ENCODE results near the gene USH1C. TPM values are rescaled to one million over a fixed set of nuclear protein-coding genes. Genes with fewer than 3 reads are reported as not detected.

Gene USH1C
- total and polyA plus RNA-seq, 2 of the 4 experiments (the other 2 are of a cell fraction), result not detected

GRCh38 chr11:17570034-17570433, 25.8 kb upstream of the USH1C start:
- in situ Hi-C loops (cut with MboI; ENCODE audit: low sequenced_read_pairs) (no loop called here), dilution Hi-C loops (cut with HindIII; ENCODE audit: low sequenced_read_pairs, unreplicated experiment) (no loop called here), intact Hi-C loops (cut with micrococcal nuclease) (no loop called here)
- H3K4ac ChIP-seq (ENCODE audit: low read depth, low read length), result no peak overlapping the region
- H4K20me1 ChIP-seq (ENCODE audit: insufficient read depth, low read length), result no peaks in the 10 kb centered on the region
- H3K18ac ChIP-seq (ENCODE audit: low read depth, low read length), result no peak overlapping the region
- H3K79me1 ChIP-seq (ENCODE audit: low read depth in 1 of 2, low read length in 2 of 2), result no peaks in the 10 kb centered on the region
- H3K23ac ChIP-seq (ENCODE audit: low read depth, low read length), result no peak overlapping the region
- H2BK15ac ChIP-seq (ENCODE audit: low read depth, low read length), result no peak overlapping the region
- POLR2A ChIA-PET (ENCODE audit: unreplicated experiment), result no interaction called here
- no peak overlapping the region for H4K5ac ChIP-seq (ENCODE audit: low read depth, low read length)
- no peak overlapping the region for H3K27ac ChIP-seq (ENCODE audit: insufficient read depth, low read length)
- no peak overlapping the region for H2BK120ac ChIP-seq (ENCODE audit: low read depth, low read length)
- H2AK9ac ChIP-seq (replicated peaks; ENCODE audit: low read depth, low read length, poor library complexity), result no peak overlapping the region
- no peak overlapping the region for H4K91ac ChIP-seq (ENCODE audit: insufficient read depth, low read depth, low read length)
- no peak for DNase-seq
- no peak overlapping the region for H2BK20ac ChIP-seq (ENCODE audit: low read depth, low read length)
- H3K4me1 ChIP-seq (ENCODE audit: control insufficient read depth, insufficient read depth, low read length), result no peaks in the 10 kb centered on the region
- no peak overlapping the region for H3K14ac ChIP-seq (replicated peaks; ENCODE audit: low read depth, low read length)
- no peak overlapping the region for H2AFZ ChIP-seq (replicated peaks; ENCODE audit: low read length, poor library complexity)
- H2AK5ac ChIP-seq (ENCODE audit: low read depth, low read length), result no peak overlapping the region
- no peak overlapping the region for H3K9ac ChIP-seq (ENCODE audit: low read depth, low read length)
- TF ChIP-seq, protein P1, sequence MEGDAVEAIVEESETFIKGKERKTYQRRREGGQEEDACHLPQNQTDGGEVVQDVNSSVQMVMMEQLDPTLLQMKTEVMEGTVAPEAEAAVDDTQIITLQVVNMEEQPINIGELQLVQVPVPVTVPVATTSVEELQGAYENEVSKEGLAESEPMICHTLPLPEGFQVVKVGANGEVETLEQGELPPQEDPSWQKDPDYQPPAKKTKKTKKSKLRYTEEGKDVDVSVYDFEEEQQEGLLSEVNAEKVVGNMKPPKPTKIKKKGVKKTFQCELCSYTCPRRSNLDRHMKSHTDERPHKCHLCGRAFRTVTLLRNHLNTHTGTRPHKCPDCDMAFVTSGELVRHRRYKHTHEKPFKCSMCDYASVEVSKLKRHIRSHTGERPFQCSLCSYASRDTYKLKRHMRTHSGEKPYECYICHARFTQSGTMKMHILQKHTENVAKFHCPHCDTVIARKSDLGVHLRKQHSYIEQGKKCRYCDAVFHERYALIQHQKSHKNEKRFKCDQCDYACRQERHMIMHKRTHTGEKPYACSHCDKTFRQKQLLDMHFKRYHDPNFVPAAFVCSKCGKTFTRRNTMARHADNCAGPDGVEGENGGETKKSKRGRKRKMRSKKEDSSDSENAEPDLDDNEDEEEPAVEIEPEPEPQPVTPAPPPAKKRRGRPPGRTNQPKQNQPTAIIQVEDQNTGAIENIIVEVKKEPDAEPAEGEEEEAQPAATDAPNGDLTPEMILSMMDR (conservative IDR thresholded peaks at IDR 0.05; ENCODE audit: low read depth, low read length), result no peak
- TF ChIP-seq NFE2L2 (IDR thresholded peaks at IDR 0.05; ENCODE audit: low read depth, low read length) (no peak), MAFK (IDR thresholded peaks at IDR 0.05; ENCODE audit: low read depth, low read length) (no peak), CEBPB (IDR thresholded peaks at IDR 0.05; ENCODE audit: low read depth, low read length) (no peak), FOS (IDR thresholded peaks at IDR 0.05; ENCODE audit: low read depth, low read length) (no peak), RFX5 (IDR thresholded peaks at IDR 0.05; ENCODE audit: low read depth, low read length) (no peak), MAZ (IDR thresholded peaks at IDR 0.05; ENCODE audit: borderline replicate concordance, low read depth, low read length) (no peak), RAD21 (IDR thresholded peaks at IDR 0.05; ENCODE audit: low read length) (no peak), BHLHE40 (IDR thresholded peaks at IDR 0.05; ENCODE audit: low read depth, low read length) (no peak), POLR2A (IDR thresholded peaks at IDR 0.05; ENCODE audit: low read depth, low read length) (no peak), SMC3 (IDR thresholded peaks at IDR 0.05; ENCODE audit: low read depth, low read length) (no peak), RCOR1 (IDR thresholded peaks at IDR 0.05; ENCODE audit: insufficient replicate concordance, low read length) (no peak), ELK1 (IDR thresholded peaks at IDR 0.05; ENCODE audit: borderline replicate concordance, low read depth, low read length) (no peak), CHD1 (IDR thresholded peaks at IDR 0.05; ENCODE audit: low read depth, low read length) (no peak), MXI1 (IDR thresholded peaks at IDR 0.05; ENCODE audit: borderline replicate concordance, low read depth, low read length) (no peak)
- TF ChIP-seq, protein P2, sequence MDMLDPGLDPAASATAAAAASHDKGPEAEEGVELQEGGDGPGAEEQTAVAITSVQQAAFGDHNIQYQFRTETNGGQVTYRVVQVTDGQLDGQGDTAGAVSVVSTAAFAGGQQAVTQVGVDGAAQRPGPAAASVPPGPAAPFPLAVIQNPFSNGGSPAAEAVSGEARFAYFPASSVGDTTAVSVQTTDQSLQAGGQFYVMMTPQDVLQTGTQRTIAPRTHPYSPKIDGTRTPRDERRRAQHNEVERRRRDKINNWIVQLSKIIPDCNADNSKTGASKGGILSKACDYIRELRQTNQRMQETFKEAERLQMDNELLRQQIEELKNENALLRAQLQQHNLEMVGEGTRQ (IDR thresholded peaks at IDR 0.05; ENCODE audit: low read depth, low read length), result no peak
- BruUV-seq (replicated peaks), result no TSS peak
- WGBS, 2 experiments (ENCODE audit: extremely low coverage in 2 of 2, insufficient read length in 1 of 2), result 92% methylated on average over 10 of the region's 23 CpGs; no CpG with 5 or more reads in 1 of the 2 experiments
- CTCF ChIA-PET, result no interaction called here
- no peaks in the 10 kb centered on the region for H3K36me3 ChIP-seq (ENCODE audit: control insufficient read depth, insufficient read depth, low read length)
- H3K27me3 ChIP-seq (ENCODE audit: control insufficient read depth, insufficient read depth, low read length), result peaks cover 1% of the 10 kb centered on the region; the same call in 1 of the 2 replicates
- no peaks in the 10 kb centered on the region for H3K9me3 ChIP-seq (ENCODE audit: control insufficient read depth, insufficient read depth, low read length)
- H3K4me2 ChIP-seq (ENCODE audit: low read depth, low read length), result no peak overlapping the region
- H3K56ac ChIP-seq (ENCODE audit: extremely low read depth, insufficient read depth, low read length), result no peak overlapping the region
- no peak for ATAC-seq (ENCODE audit: low read depth)
- H4K8ac ChIP-seq (ENCODE audit: low read depth in 2 of 2, low read length in 2 of 2), result no peak overlapping the region
- no peak overlapping the region for H3K4me3 ChIP-seq (ENCODE audit: insufficient read depth, low read depth, low read length)
- no peak overlapping the region for H2BK5ac ChIP-seq (ENCODE audit: low read depth, low read length, poor library complexity, severe bottlenecking)
- H3K9me1 ChIP-seq (ENCODE audit: insufficient read depth, low read length), result no peaks in the 10 kb centered on the region

Measured in IMR-90 (cell line).